ENCODE data around the gene PAK4.

The PAK4 gene

GRCh38 chr19:39174558-39175544, 49.3 kb downstream of the PAK4 start:
- no peak for DNase-seq (ENCODE audit: low read depth)
- TF ChIP-seq CTCF (conservative IDR thresholded peaks at IDR 0.05; ENCODE audit: control insufficient read depth, insufficient read depth, low read depth, low read length), result no peak
- H3K4me3 ChIP-seq (ENCODE audit: control insufficient read depth, low read depth, low read length), result no peak overlapping the region

- DNase-seq (ENCODE audit: low read depth), result no peak
- H3K4me3 ChIP-seq (ENCODE audit: control insufficient read depth, low read depth, low read length), result no peak overlapping the region
- TF ChIP-seq CTCF (conservative IDR thresholded peaks at IDR 0.05; ENCODE audit: control insufficient read depth, insufficient read depth, low read depth, low read length), result no peak
Measured at GRCh38 chr19:39175564-39175963, 50.0 kb downstream of the PAK4 start.

DNA sequence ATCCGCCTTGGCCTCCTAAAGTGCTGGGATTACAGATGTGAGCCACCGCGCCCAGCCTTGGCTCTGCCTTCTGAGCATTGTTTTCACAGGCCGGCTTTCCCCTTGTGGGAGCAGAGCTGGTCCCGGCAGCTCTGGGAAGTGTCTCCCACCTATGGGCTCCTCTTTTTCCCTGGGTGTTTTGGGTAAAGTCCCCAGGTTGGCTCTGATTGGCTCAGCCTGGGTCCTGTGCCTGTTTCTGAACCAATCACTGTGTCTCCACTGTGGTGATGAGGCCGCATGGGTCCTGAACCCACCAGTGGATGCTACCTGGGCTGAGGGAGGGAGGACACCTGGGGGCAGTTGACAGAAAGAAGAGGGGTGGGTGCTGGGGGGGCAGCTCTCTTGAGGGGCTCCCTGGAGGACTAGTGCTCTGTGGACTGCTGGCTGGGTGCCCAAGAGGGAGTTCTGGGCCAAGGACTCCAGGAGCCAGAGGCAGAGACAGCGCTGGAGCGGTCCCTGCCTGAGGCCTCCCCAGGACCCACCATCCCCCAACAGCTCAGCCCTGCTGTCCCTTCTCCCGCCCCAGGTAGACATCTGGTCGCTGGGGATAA, 51.6 kb downstream of the PAK4 start:
- no peak overlapping the region for H3K4me3 ChIP-seq (ENCODE audit: control insufficient read depth, low read depth, low read length)
- TF ChIP-seq CTCF (conservative IDR thresholded peaks at IDR 0.05; ENCODE audit: control insufficient read depth, insufficient read depth, low read depth, low read length), result no peak
- no peak for DNase-seq (ENCODE audit: low read depth)

GRCh38 chr19:39177736-39178135, 52.1 kb downstream of the PAK4 start:
- H3K4me3 ChIP-seq (ENCODE audit: control insufficient read depth, low read depth, low read length), result no peak overlapping the region
- no peak for TF ChIP-seq CTCF (conservative IDR thresholded peaks at IDR 0.05; ENCODE audit: control insufficient read depth, insufficient read depth, low read depth, low read length)

DNA sequence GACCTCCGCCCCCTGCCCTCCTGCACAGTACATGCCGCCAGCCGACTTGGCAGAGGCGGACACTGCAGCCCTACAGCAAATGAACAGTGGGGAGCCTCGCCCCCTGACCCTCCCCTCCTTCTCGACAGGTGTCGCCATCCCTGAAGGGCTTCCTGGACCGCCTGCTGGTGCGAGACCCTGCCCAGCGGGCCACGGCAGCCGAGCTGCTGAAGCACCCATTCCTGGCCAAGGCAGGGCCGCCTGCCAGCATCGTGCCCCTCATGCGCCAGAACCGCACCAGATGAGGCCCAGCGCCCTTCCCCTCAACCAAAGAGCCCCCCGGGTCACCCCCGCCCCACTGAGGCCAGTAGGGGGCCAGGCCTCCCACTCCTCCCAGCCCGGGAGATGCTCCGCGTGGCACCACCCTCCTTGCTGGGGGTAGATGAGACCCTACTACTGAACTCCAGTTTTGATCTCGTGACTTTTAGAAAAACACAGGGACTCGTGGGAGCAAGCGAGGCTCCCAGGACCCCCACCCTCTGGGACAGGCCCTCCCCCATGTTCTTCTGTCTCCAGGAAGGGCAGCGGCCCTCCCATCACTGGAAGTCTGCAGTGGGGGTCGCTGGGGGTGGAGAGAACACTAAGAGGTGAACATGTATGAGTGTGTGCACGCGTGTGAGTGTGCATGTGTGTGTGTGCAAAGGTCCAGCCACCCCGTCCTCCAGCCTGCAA, 52.9 kb downstream of the PAK4 start:
- DNase-seq (ENCODE audit: low read depth), result no peak
- no peak overlapping the region for H3K4me3 ChIP-seq (ENCODE audit: control insufficient read depth, low read depth, low read length)
- TF ChIP-seq CTCF (conservative IDR thresholded peaks at IDR 0.05; ENCODE audit: control insufficient read depth, insufficient read depth, low read depth, low read length), result no peak

More at GRCh38 chr19:39177736-39178135, 52.1 kb downstream of the PAK4 start:
- no peak for DNase-seq (ENCODE audit: low read depth)

DNA sequence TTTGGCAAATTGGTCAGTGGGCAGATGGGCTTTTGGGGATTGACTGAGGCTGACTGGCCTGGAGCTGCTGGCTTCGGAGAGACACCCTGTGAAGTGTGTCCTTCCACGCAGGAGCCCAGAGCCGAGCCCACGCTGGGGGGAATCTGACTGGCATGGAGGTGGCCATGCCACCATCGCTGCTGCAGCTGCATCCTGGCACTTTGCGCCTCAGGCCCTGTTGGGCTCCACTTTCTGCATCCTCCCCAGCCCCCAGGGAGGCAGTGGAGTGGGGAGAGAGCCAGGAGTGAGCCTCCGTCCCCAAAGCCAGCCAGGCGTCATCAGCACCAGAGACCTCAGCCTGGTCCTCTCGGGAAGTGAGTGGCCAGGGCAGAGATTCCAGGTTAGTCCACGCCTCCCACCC, 54.2 kb downstream of the PAK4 start:
- DNase-seq (ENCODE audit: low read depth), result no peak
- no peak for TF ChIP-seq CTCF (conservative IDR thresholded peaks at IDR 0.05; ENCODE audit: control insufficient read depth, insufficient read depth, low read depth, low read length)
- H3K4me3 ChIP-seq (ENCODE audit: control insufficient read depth, low read depth, low read length), result no peak overlapping the region
